Skeletal muscle tissue (tissue), 4 donors: Measurements from ENCODE around the gene PDS5B. TPM values are rescaled to one million over a fixed set of nuclear protein-coding genes. Genes with fewer than 3 reads are reported as not detected.

ENCODE experiments used
- H3K27ac ChIP-seq: one replicate; pipeline ENCODE4 v1.7.0; 2013; ENCODE audit warnings: mild to moderate bottlenecking, low read depth, low read length, inconsistent platforms
- H3K27me3 ChIP-seq, 3 donors: one replicate each; pipeline ENCODE4 v1.7.0; 2013; ENCODE audit warnings: low read length in 3 of 3; ENCODE audit not compliant: control insufficient read depth in 3 of 3, insufficient read depth in 3 of 3
- H3K36me3 ChIP-seq, 3 donors: one replicate each; pipeline ENCODE4 v1.7.0; 2013; ENCODE audit warnings: low read length in 3 of 3; ENCODE audit not compliant: control insufficient read depth in 3 of 3, insufficient read depth in 3 of 3
- H3K4me1 ChIP-seq, 3 donors: one replicate each; pipeline ENCODE4 v1.7.0; 2013; ENCODE audit warnings: low read length in 3 of 3, mild to moderate bottlenecking in 3 of 3; ENCODE audit not compliant: control insufficient read depth in 3 of 3, insufficient read depth in 3 of 3
- H3K4me3 ChIP-seq, 3 donors: one replicate each; pipeline ENCODE4 v1.7.0; 2013; ENCODE audit warnings: low read length in 3 of 3
- H3K9ac ChIP-seq, 3 donors: one replicate each; pipeline ENCODE4 v1.7.0; 2013; ENCODE audit warnings: low read length in 3 of 3, mild to moderate bottlenecking in 3 of 3, moderate library complexity in 2 of 3, low read depth in 1 of 3
- H3K9me3 ChIP-seq, 3 donors: one replicate each; pipeline ENCODE4 v1.7.0; 2013; ENCODE audit warnings: low read length in 3 of 3; ENCODE audit not compliant: control insufficient read depth in 3 of 3
- total RNA-seq: library from RNA; depleted of rRNA; stranded (reverse); fragments of >200 nt; gene quantifications from one replicate; pipeline ENCODE4 v1.2.3, GENCODE V29; 2014
- donor health status: Osteomylitis.

PDS5B gene
- total RNA-seq, 1 donor from 2014 or later, result 58.5 TPM

DNA sequence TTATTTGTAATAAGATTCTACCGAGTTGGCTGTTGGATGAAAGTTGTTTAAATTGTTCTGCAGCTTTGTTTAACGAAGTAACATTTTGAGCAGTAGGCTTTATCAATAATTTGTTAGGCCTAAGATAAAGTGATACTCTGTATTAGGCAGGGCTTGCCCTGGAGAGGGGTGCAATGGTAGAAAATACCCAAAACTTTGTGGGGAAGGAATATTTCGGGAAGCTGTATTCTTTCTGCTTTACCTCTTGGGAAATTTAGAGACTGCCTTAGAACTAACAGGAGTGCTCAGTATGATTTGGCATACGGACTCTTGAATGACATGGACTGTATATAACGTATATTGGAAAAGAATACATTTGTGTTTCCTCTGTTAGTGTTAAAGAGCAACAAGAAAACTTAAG is 2.5 kb downstream of the PDS5B start:
- H3K27me3 ChIP-seq, result no peaks in the 10 kb centered on the region
- peak overlapping the region; percentile 6 to 64 (median 19) for H3K9ac ChIP-seq
- no peaks in the 10 kb centered on the region for H3K9me3 ChIP-seq
- peak overlapping the region; percentile 42 for H3K27ac ChIP-seq
- H3K36me3 ChIP-seq, result no peaks in the 10 kb centered on the region
- peaks cover 9 to 26% (median 19%) of the 10 kb centered on the region in 3 donors for H3K4me1 ChIP-seq
- H3K4me3 ChIP-seq, result peak overlapping the region in 1 of 3 donors; percentile 19

DNA sequence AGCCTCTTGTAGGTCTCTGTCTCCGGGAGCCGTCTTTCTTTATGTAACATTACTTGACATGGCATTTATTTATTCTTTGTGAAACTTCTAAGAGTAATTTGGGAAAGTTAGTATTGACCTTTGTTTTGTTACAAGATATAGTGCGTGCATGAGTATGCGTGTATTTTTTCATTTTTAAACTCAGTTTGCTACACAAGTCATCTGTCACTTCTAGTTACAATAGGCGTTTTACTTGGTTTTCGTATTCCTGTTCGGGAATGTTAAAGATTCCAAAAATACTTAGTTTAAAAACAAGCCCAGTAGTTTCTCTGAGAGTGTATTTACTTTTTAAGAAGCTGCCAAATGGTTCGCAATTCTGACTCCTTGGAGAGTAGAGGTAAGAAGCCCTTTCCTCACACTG is 3.2 kb downstream of the PDS5B start:
- Histone ChIP-seq H3K4me3 (peak overlapping the region in 1 of 3 donors; percentile 36), H3K9me3 (no peaks in the 10 kb centered on the region), H3K9ac (peak overlapping the region in 2 of 3 donors; percentile 38 to 64), H3K4me1 (peaks cover 9 to 26% (median 23%) of the 10 kb centered on the region in 3 donors), H3K27ac (peak overlapping the region; percentile 20), H3K27me3 (no peaks in the 10 kb centered on the region), H3K36me3 (no peaks in the 10 kb centered on the region)

GRCh38 chr13:32590266-32590665 is 4.0 kb downstream of the PDS5B start:
- Histone ChIP-seq H3K27ac (no peak overlapping the region), H3K9ac (peak overlapping the region in 2 of 3 donors; percentile 27 to 38)

DNA sequence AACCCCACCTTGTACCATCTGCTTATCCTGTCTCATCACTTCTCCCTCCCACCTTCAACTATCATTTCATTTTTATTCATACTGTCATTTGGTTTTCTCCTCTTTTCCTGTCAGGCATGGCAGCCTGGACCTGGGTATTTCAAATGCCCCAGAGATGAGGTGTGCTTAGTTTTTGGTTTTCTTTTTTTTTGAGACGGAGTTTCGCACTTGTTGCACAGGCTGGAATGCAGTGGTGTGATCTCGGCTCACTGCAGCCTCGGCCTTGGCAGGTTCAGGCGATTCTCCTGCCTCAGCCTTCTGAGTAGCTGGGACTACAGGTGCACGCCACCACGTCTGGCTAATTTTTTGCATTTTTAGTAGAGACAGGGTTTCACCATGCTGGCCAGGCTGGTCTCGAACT is 5.8 kb downstream of the PDS5B start:
- Histone ChIP-seq H3K27me3 (no peaks in the 10 kb centered on the region), H3K9ac (no peak overlapping the region), H3K36me3 (no peaks in the 10 kb centered on the region), H3K4me3 (no peak overlapping the region), H3K27ac (no peak overlapping the region), H3K4me1 (peaks cover 5 to 23% (median 18%) of the 10 kb centered on the region in 3 donors), H3K9me3 (no peaks in the 10 kb centered on the region)

More at GRCh38 chr13:32590266-32590665, 4.0 kb downstream of the PDS5B start:
- Histone ChIP-seq H3K4me1 (peaks cover 9 to 26% (median 23%) of the 10 kb centered on the region in 3 donors), H3K4me3 (no peak overlapping the region), H3K9me3 (no peaks in the 10 kb centered on the region), H3K27me3 (no peaks in the 10 kb centered on the region), H3K36me3 (no peaks in the 10 kb centered on the region)

DNA sequence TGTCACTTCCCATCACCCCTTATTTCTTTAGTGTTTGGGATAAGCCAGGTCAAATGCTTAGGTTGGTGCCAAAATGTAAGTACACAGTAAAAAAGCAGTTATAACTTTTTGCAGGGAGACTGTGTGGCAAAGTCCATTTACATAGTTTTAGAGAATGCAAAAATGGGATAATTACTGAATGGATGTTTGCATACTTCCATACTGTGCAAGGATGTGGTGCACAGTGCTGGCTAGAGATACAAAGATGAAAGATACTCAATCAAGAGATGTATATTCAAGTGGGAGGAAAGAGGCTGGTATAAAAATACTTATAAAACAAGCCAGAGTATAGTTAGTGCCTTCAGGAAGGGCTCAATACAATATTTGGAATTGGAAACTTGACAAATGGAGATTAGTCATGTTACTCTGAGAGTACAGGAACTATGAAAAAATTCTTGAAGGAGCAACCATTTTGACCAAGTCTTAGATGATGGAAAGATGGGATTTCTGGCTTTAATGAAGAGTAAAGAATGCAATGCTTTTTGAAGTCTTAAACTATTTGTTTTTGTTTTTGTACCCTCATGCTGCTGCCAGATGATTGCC is 8.0 kb downstream of the PDS5B start:
- Histone ChIP-seq H3K9ac (no peak overlapping the region), H3K4me3 (no peak overlapping the region), H3K36me3 (no peaks in the 10 kb centered on the region), H3K27ac (no peak overlapping the region), H3K4me1 (peaks cover 0 to 12% (median 9%) of the 10 kb centered on the region in 3 donors), H3K27me3 (no peaks in the 10 kb centered on the region), H3K9me3 (peaks cover 0 to 2% (median 0%) of the 10 kb centered on the region in 3 donors)

GRCh38 chr13:32595306-32595705 is 9.1 kb downstream of the PDS5B start:
- no peak overlapping the region for H3K9ac ChIP-seq

GRCh38 chr13:32600890-32601289 is 14.6 kb downstream of the PDS5B start:
- no peak overlapping the region for H3K9ac ChIP-seq
- peaks cover 0 to 7% (median 2%) of the 10 kb centered on the region in 3 donors for H3K4me1 ChIP-seq
- H3K27me3 ChIP-seq, result no peaks in the 10 kb centered on the region
- no peak overlapping the region for H3K4me3 ChIP-seq
- H3K9me3 ChIP-seq, result peaks cover 0 to 2% (median 0%) of the 10 kb centered on the region in 3 donors
- no peak overlapping the region for H3K27ac ChIP-seq
- no peaks in the 10 kb centered on the region for H3K36me3 ChIP-seq

More at GRCh38 chr13:32595306-32595705, 9.1 kb downstream of the PDS5B start:
- H3K36me3 ChIP-seq, result no peaks in the 10 kb centered on the region
- H3K4me1 ChIP-seq, result peaks cover 0 to 10% (median 1%) of the 10 kb centered on the region in 3 donors
- H3K27me3 ChIP-seq, result no peaks in the 10 kb centered on the region
- H3K4me3 ChIP-seq, result no peak overlapping the region
- peaks cover 0 to 2% (median 0%) of the 10 kb centered on the region in 3 donors for H3K9me3 ChIP-seq
- no peak overlapping the region for H3K27ac ChIP-seq

DNA sequence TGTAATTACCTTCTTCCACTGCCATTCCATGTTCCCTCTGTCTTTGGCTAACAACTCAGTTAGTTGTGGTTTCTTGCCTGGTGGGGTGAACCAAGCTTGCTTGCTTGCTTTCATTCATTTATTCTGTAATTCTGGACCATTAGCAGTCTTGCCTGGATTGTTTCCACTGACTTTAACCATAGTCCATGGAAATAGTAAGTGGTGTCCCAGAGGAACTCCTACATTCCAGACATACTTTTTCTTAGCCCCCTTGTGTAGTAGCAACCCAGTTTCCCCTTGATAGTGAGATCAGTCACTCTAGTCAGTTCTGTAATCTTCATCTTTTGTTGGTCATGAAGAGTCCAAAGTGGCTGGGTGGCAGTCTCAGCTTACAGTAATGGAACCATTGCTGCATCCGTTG is 23.2 kb downstream of the PDS5B start:
- no peaks in the 10 kb centered on the region for H3K9me3 ChIP-seq
- no peak overlapping the region for H3K4me3 ChIP-seq
- H3K9ac ChIP-seq, result no peak overlapping the region
- H3K4me1 ChIP-seq, result no peaks in the 10 kb centered on the region
- H3K36me3 ChIP-seq, result no peaks in the 10 kb centered on the region
- no peaks in the 10 kb centered on the region for H3K27me3 ChIP-seq
- no peak overlapping the region for H3K27ac ChIP-seq

DNA sequence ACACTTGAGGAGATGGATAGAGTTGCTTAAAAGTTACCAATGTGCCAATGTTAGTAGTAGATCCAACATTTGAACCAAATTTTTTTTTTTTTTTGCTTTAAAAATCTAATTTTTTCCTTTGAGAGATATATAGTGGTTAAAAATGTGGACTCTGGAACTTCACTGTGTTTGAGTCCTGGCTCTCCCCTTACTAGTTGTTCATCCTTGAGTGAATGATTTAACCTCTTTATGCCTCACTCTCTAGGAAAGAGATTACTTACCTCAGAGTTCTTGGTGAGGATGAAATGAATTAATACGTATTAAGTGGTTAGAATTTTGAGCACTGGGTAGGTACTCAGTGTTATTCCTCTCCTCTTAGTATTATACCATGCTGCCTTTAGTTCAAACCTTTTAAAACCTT is 24.3 kb downstream of the PDS5B start:
- no peaks in the 10 kb centered on the region for H3K9me3 ChIP-seq
- H3K4me1 ChIP-seq, result no peaks in the 10 kb centered on the region
- H3K27ac ChIP-seq, result no peak overlapping the region
- no peak overlapping the region for H3K4me3 ChIP-seq
- H3K9ac ChIP-seq, result no peak overlapping the region
- H3K27me3 ChIP-seq, result no peaks in the 10 kb centered on the region
- H3K36me3 ChIP-seq, result no peaks in the 10 kb centered on the region

DNA sequence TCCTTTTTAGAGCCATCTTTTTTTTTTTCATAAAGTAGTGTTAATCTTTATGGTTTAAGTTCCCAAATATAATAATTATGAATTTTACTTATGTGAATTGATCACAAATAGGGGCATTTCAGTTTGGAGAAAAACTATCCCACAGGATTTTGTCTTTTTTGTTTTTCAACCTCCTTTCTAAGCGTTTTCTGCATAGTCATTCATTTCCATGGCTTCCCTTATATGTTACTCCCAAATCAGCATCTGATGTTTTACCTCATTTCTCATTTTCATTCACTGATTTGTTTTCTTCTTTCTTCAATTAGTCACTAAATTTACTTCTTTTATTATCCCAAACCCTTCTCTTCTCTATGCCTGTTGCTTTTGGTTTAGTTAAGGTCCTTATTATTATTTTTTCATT is 24.7 kb downstream of the PDS5B start:
- Histone ChIP-seq H3K27me3 (no peaks in the 10 kb centered on the region), H3K9ac (no peak overlapping the region), H3K9me3 (no peaks in the 10 kb centered on the region), H3K36me3 (no peaks in the 10 kb centered on the region), H3K27ac (no peak overlapping the region), H3K4me1 (no peaks in the 10 kb centered on the region), H3K4me3 (no peak overlapping the region)
